Epidermal melanocyte (primary cell): ENCODE results near the gene SGF29.
"Not testable (repeated sequence)": the region's sequence is repeated elsewhere in the genome, so short reads cannot be mapped to it uniquely, and the experiment has no call there.

ENCODE experiments used
- DNase-seq: peaks from one replicate; pipeline ENCODE4 v3.0.0; 2011; ENCODE audit warnings: low spot score; ENCODE audit not compliant: insufficient read length

Gene SGF29

GRCh38 chr16:28563218-28563617 lies 9.5 kb downstream of the SGF29 start:
- no peak for DNase-seq

GRCh38 chr16:28566233-28566925 lies 12.7 kb downstream of the SGF29 start:
- not testable (repeated sequence) for DNase-seq

GRCh38 chr16:28567292-28567691 lies 13.6 kb downstream of the SGF29 start:
- DNase-seq: no peak

GRCh38 chr16:28569021-28569420 lies 15.3 kb downstream of the SGF29 start:
- DNase-seq: no peak

- no peak for DNase-seq
Observed at GRCh38 chr16:28569968-28570752, 16.4 kb downstream of the SGF29 start.

GRCh38 chr16:28572696-28573510 lies 19.2 kb downstream of the SGF29 start:
- DNase-seq: no peak

- DNase-seq: no peak
Observed at GRCh38 chr16:28573738-28574718, 20.3 kb downstream of the SGF29 start.

GRCh38 chr16:28574925-28575324 lies 21.2 kb downstream of the SGF29 start:
- DNase-seq: no peak

- DNase-seq: no peak
Observed at GRCh38 chr16:28575446-28576109, 21.9 kb downstream of the SGF29 start.

- no peak for DNase-seq
Observed at GRCh38 chr16:28580726-28581315, 27.1 kb downstream of the SGF29 start.

- no peak for DNase-seq
Observed at GRCh38 chr16:28585674-28586073, 32.0 kb downstream of the SGF29 start.

- no peak for DNase-seq
Observed at GRCh38 chr16:28586466-28586865, 32.7 kb downstream of the SGF29 start.

- no peak for DNase-seq
Observed at GRCh38 chr16:28587386-28587785, 33.7 kb downstream of the SGF29 start.

GRCh38 chr16:28589069-28589468 lies 35.3 kb downstream of the SGF29 start:
- no peak for DNase-seq

GRCh38 chr16:28589930-28590329 lies 36.2 kb downstream of the SGF29 start:
- DNase-seq: no peak

GRCh38 chr16:28590384-28591340 lies 36.9 kb downstream of the SGF29 start:
- DNase-seq: no peak

GRCh38 chr16:28591355-28591754 lies 37.6 kb downstream of the SGF29 start:
- DNase-seq: no peak

GRCh38 chr16:28592511-28592910 lies 38.8 kb downstream of the SGF29 start:
- no peak for DNase-seq
